Measurements from ENCODE around the gene SCN2A. TPM values are rescaled to one million over a fixed set of nuclear protein-coding genes. Genes with fewer than 3 reads are reported as not detected.
"Not testable (repeated sequence)": the region's sequence is repeated elsewhere in the genome, so short reads cannot be mapped to it uniquely, and the experiment has no call there.

SCN2A gene
- total and polyA plus RNA-seq, 11 donors, result 0.01 to 0.45 (median 0.05) TPM; not detected in 4

- TF ChIP-seq POLR2A (IDR thresholded peaks at IDR 0.05) (no peak), CTCF (IDR thresholded peaks at IDR 0.05) (no peak)
- H3K27me3 ChIP-seq, result no peaks in the 10 kb centered on the region
- ATAC-seq (no peak), DNase-seq (no peak)
- no peak overlapping the region for H3K4me3 ChIP-seq
- intact Hi-C loops (cut with DNase I), result loop anchor here in 1 of 10 donors (5.0 kb wide), 1 partner anchor 210 kb away; no protein-coding TSS in a partner anchor
- no peak overlapping the region for H3K27ac ChIP-seq
- H3K9me3 ChIP-seq, result no peaks in the 10 kb centered on the region
- WGBS, 4 donors, result 45 to 79% (median 71%) methylated on average over 1 of the region's 1 CpG
- no peaks in the 10 kb centered on the region for H3K36me3 ChIP-seq
- H3K4me1 ChIP-seq, result no peaks in the 10 kb centered on the region
These were observed 72.7 kb downstream of the SCN2A start for GRCh38 chr2:165311949-165312348.

GRCh38 chr2:165312999-165313398, 73.8 kb downstream of the SCN2A start:
- ATAC-seq, result no peak
- no peak for TF ChIP-seq POLR2A (IDR thresholded peaks at IDR 0.05)
- no peak for TF ChIP-seq CTCF (IDR thresholded peaks at IDR 0.05)
- H3K27ac ChIP-seq, result no peak overlapping the region
- no peaks in the 10 kb centered on the region for H3K27me3 ChIP-seq
- no peaks in the 10 kb centered on the region for H3K36me3 ChIP-seq
- DNase-seq, result no peak
- no peaks in the 10 kb centered on the region for H3K9me3 ChIP-seq
- 77 to 88% (median 81%) methylated on average over 2 of the region's 2 CpGs for WGBS, 4 donors
- intact Hi-C loops (cut with DNase I), result loop anchor here in 1 of 10 donors (5.0 kb wide), 1 partner anchor 209 kb away; no protein-coding TSS in a partner anchor
- no peaks in the 10 kb centered on the region for H3K4me1 ChIP-seq
- no peak overlapping the region for H3K4me3 ChIP-seq

- no peaks in the 10 kb centered on the region for H3K36me3 ChIP-seq
- intact Hi-C loops (cut with DNase I), result loop anchor here in 1 of 10 donors (5.0 kb wide), 1 partner anchor 209 kb away; no protein-coding TSS in a partner anchor
- no peak overlapping the region for H3K4me3 ChIP-seq
- 58 to 71% (median 63%) methylated on average over 4 of the region's 4 CpGs for WGBS, 4 donors
- TF ChIP-seq POLR2A (IDR thresholded peaks at IDR 0.05), result no peak
- TF ChIP-seq CTCF (IDR thresholded peaks at IDR 0.05), result no peak
- no peaks in the 10 kb centered on the region for H3K27me3 ChIP-seq
- no peak for DNase-seq
- H3K4me1 ChIP-seq, result no peaks in the 10 kb centered on the region
- ATAC-seq, result no peak
- no peaks in the 10 kb centered on the region for H3K9me3 ChIP-seq
- H3K27ac ChIP-seq, result no peak overlapping the region
These were observed 74.3 kb downstream of the SCN2A start for GRCh38 chr2:165313509-165313908.

- DNase-seq (peak in 1 of 5 donors; percentile 15), ATAC-seq (no peak)
- H3K27ac ChIP-seq, result no peak overlapping the region
- H3K4me3 ChIP-seq, result no peak overlapping the region
- no peaks in the 10 kb centered on the region for H3K4me1 ChIP-seq
- TF ChIP-seq POLR2A (IDR thresholded peaks at IDR 0.05), result no peak
- no peak for TF ChIP-seq CTCF (IDR thresholded peaks at IDR 0.05)
- 55 to 68% (median 64%) methylated on average over 5 of the region's 5 CpGs for WGBS, 4 donors
- H3K36me3 ChIP-seq, result no peaks in the 10 kb centered on the region
- no peaks in the 10 kb centered on the region for H3K27me3 ChIP-seq
- H3K9me3 ChIP-seq, result no peaks in the 10 kb centered on the region
- intact Hi-C loops (cut with DNase I), result no loop called here
These were observed 89.1 kb downstream of the SCN2A start for GRCh38 chr2:165328272-165328671.

GRCh38 chr2:165344276-165344675, 105.1 kb downstream of the SCN2A start:
- H3K4me1 ChIP-seq; intact Hi-C loops (cut with DNase I); H3K36me3 ChIP-seq; DNase-seq; H3K27me3 ChIP-seq; H3K4me3 ChIP-seq; H3K9me3 ChIP-seq; H3K27ac ChIP-seq; ATAC-seq: not testable (repeated sequence)
- WGBS, 4 donors, result 75 to 85% (median 76%) methylated on average over 2 of the region's 2 CpGs
